Measurements from ENCODE around the gene CRABP2.

CRABP2 gene

DNA sequence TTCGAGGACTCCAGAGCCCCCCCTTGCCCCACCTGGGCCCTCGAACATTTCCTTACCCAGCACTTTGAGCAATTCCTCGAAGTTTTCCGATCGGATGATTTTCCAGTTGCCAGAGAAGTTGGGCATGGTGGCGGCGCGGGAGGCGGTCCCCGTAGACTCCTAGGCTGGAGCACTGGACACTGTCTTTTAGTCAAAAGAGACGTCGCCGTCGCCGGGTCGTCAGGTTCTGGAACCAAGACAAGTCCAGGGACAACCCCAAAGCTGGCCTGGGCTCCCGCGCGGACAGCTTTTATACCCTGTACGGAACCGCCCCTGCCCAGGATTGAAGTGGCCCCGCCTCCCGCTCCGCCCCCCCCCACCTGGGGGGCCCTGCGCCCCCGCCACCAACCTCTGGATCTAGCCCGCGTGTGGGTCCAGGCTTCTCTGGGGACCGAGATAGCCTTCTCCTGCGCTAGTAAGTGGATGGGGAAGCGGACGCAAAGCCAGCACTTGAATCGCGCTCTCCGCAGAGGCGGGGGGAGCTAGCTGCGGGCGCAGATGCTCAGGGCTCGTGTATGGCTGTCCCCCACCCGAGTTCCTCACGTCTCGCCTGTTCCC lies at the start of gene CRABP2:
Gene CRABP2, minus strand, starts transcription at position 263 of the 597 bp plus-strand sequence. Its CDS starts 137 bp downstream, at position 126.
- no peak for TF ChIP-seq CTCF (IDR thresholded peaks at IDR 0.05; ENCODE audit: extremely low read depth, missing control alignments)
- peak; percentile 53 for DNase-seq (ENCODE audit: low spot score)

GRCh38 chr1:156754219-156754618 lies 48.8 kb upstream of the CRABP2 start:
- DNase-seq (ENCODE audit: low spot score) = no peak

DNA sequence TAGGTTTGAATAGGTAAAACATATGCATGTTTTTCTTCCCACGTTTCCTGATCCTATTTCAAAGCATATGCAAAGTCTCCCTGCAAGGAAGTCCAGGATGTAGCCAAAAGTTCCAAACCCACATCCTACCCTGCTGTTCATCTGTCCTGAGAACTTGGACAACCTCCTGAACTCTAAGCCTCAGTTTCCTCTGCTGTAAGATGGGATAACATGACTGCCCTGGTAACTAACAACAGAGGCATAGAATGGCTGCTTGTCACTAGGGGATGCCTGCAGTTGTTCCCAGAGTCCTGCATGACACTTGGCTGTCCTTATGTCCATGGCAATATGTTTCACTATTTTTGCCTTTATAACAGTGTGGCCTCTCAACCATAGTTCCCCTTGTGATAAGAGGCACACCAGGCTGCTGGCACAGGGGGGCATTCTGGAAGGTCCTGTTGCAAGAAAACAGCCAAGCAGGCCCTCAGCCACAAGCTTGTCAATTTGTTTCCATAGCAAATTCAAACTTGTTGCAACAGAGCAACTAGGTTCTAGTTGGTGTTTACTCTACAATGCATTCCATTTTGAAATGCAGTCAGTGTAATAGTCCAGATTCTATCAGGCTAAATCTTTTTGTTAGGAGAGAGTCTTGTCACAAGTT lies 47.6 kb upstream of the CRABP2 start:
- no peak for DNase-seq (ENCODE audit: low spot score)
- TF ChIP-seq CTCF (IDR thresholded peaks at IDR 0.05; ENCODE audit: extremely low read depth, missing control alignments) = no peak

More at GRCh38 chr1:156754219-156754618, 48.8 kb upstream of the CRABP2 start:
- TF ChIP-seq CTCF (IDR thresholded peaks at IDR 0.05; ENCODE audit: extremely low read depth, missing control alignments) = no peak

DNA sequence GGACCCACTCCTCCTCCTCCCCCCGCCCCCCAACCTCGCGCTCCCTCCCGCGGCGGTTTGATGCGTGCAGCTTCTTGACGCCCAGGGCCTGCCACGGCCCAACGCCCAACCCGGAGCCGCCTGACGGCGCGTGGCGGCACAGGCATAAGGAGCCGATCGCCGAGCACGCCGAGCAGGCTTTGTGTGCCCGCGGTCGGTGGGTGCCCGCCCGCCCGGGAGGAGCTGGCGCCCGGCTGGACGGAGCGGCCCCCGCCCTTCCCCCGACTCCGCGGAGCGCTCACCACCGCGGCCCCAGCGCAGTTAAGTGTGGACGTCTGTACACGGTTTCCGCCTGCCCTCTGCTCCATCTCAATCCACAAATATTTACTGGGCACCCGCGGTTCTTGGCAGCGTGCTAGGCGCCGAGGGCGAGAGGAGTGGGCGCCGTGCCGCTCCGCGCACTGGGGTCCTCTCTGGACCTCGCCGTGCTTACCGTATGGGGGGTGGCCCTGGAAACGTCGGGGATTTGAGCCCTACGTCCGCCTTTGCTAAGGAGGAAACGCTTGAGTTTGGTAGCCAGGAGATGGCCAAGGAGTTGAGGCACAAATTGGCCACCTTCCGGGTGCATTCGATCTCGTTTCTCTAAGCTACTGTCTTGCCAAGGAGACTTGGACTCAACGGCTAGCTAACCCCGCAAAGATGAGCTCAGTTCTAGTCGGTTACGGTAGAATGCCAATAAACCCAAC lies 46.5 kb upstream of the CRABP2 start:
- DNase-seq (ENCODE audit: low spot score) = peak; percentile 98
- no peak for TF ChIP-seq CTCF (IDR thresholded peaks at IDR 0.05; ENCODE audit: extremely low read depth, missing control alignments)

DNA sequence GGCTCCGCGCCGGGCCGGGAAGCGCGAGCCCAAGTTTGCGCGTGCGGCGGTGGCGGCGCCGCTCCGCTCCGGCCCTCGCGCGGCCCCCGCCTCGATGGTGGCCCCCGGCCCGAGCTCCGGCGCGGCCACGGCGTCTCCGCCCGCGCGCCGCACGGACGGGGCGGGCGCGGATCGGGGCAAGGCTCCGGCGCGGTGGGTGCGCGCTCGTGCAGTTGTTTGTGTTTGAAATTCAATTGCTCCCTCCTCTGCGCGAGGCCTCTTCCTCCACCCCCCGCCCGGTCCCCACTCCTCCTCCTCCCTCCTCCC lies 46.0 kb upstream of the CRABP2 start, which contains the start of gene HDGF:
Gene HDGF, minus strand, starts transcription at position 225 of the 306 bp plus-strand sequence. CDS start 246 bp downstream, outside the sequence.
- no peak for DNase-seq (ENCODE audit: low spot score)
- no peak for TF ChIP-seq CTCF (IDR thresholded peaks at IDR 0.05; ENCODE audit: extremely low read depth, missing control alignments)

- no peak for DNase-seq (ENCODE audit: low spot score)
- TF ChIP-seq CTCF (IDR thresholded peaks at IDR 0.05; ENCODE audit: extremely low read depth, missing control alignments) = no peak
These were observed 45.5 kb upstream of the CRABP2 start for GRCh38 chr1:156750711-156751450.

All from GM20000 (cell line).